Measurements from ENCODE around the gene PLET1.

DNA sequence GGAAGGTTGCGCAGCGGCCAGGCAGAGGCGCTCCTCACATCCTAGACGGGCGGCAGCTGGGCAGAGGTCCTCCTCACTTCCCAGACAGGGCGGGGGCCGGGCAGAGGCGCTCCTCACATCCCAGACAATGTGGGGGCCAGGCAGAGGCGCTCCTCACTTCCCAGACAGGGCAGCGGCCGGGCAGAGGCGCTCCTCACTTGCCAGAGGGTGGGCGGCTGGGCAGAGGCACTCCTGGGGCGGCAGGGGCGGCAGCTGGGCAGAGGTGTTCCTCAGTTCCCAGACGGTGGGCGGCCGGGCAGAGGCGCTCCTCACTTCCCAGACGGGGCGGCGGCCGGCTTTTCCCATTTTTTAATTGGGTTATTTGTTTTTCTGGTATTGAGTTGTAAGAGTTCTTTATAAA, 54.6 kb downstream of the PLET1 start:
- no peak for TF ChIP-seq CTCF (IDR thresholded peaks at IDR 0.05; ENCODE audit: insufficient read depth, low read length)
- no peak for TF ChIP-seq POLR2AphosphoS5 (IDR thresholded peaks at IDR 0.05; ENCODE audit: low read depth)

Measured in HL-60 (cell line).